Measurements from ENCODE around the gene CLDN11. TPM values are rescaled to one million over a fixed set of nuclear protein-coding genes. Genes with fewer than 3 reads are reported as not detected.

The CLDN11 gene
- polyA plus RNA-seq, 1 donor from 2014 or later: 0.98 TPM

DNA sequence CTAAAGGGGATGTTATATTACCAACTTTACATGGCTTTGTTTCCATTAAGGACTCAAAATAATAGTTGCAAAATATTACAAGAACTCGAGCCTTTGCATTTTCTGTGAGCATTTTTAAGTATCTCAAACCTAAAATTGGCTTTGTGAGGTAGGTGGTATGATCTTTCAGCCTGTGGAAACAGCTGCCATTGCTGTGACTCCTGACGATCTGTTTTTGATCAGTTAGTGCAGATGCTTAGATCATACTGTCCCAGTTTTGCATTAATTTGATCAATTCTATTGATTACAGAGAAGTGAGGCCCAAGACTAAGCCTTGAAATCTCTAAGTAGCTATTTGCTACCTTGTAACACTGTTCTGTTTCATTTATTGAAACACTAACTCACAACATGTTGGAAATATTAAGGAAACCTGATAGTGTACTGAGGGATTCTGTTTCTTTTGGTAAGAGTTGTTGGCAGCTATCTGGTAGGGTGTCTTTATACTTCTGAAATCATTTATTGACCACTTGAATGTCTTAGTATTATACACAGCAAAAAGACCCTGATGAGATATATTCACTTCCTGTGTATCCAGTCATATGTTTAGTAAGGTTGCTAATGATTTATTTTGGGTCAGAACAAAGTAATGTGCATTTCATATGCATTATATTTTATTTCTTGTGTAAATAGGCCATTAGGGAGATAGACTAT is 46.3 kb upstream of the CLDN11 start:
- H3K36me3 ChIP-seq (ENCODE audit: insufficient read depth, low read length): no peaks in the 10 kb centered on the region
- no peak overlapping the region for H3K4me3 ChIP-seq (ENCODE audit: low read length)
- H3K4me2 ChIP-seq (ENCODE audit: low read length): no peak overlapping the region
- H4K20me1 ChIP-seq (ENCODE audit: insufficient read depth): no peaks in the 10 kb centered on the region
- H3F3A ChIP-seq (ENCODE audit: insufficient read depth, low read length, poor library complexity, severe bottlenecking): no peaks in the 10 kb centered on the region
- H3K27me3 ChIP-seq (ENCODE audit: insufficient read depth, low read depth, low read length): no peaks in the 10 kb centered on the region
- TF ChIP-seq, protein P1, sequence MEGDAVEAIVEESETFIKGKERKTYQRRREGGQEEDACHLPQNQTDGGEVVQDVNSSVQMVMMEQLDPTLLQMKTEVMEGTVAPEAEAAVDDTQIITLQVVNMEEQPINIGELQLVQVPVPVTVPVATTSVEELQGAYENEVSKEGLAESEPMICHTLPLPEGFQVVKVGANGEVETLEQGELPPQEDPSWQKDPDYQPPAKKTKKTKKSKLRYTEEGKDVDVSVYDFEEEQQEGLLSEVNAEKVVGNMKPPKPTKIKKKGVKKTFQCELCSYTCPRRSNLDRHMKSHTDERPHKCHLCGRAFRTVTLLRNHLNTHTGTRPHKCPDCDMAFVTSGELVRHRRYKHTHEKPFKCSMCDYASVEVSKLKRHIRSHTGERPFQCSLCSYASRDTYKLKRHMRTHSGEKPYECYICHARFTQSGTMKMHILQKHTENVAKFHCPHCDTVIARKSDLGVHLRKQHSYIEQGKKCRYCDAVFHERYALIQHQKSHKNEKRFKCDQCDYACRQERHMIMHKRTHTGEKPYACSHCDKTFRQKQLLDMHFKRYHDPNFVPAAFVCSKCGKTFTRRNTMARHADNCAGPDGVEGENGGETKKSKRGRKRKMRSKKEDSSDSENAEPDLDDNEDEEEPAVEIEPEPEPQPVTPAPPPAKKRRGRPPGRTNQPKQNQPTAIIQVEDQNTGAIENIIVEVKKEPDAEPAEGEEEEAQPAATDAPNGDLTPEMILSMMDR (IDR thresholded peaks at IDR 0.05; ENCODE audit: poor library complexity, severe bottlenecking): no peak
- TF ChIP-seq SMC3 (conservative IDR thresholded peaks at IDR 0.05; ENCODE audit: poor library complexity): no peak
- no peak overlapping the region for H3K27ac ChIP-seq (ENCODE audit: low read length)
- H3K9ac ChIP-seq (ENCODE audit: low read length): no peak overlapping the region
- H3K9me2 ChIP-seq (ENCODE audit: insufficient read depth, low read length): no peaks in the 10 kb centered on the region
- no peak overlapping the region for H2AFZ ChIP-seq (ENCODE audit: low read depth, low read length)
- H3K9me3 ChIP-seq (ENCODE audit: low read length): no peaks in the 10 kb centered on the region
- peaks cover 45% of the 10 kb centered on the region for H3K79me2 ChIP-seq (replicated peaks; ENCODE audit: insufficient read depth, low read length)

DNA sequence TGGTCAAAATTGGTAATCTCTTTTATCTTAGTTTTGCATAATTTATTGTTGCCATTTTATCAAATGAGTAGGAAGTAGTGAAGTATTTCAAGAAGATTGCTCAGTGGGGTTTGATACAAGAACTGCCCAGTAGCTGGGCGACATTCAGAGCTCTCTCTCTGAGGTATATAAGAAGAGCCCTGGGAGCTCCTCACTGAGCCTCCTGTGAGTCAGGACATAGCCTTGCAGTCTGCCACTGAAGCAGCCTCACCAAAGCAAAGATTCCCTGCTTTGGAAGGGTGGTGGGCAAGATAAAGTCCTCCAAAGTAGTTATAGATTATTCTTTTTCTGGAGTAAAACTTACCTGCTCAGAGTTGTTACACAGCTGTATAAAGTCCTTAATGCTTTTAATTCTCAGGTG is 35.1 kb upstream of the CLDN11 start:
- Histone ChIP-seq H3K4me3 (ENCODE audit: low read length) (no peak overlapping the region), H3K9me2 (ENCODE audit: insufficient read depth, low read length) (no peaks in the 10 kb centered on the region), H3K9ac (ENCODE audit: low read length) (no peak overlapping the region), H3K79me2 (replicated peaks; ENCODE audit: insufficient read depth, low read length) (no peaks in the 10 kb centered on the region), H3K27ac (ENCODE audit: low read length) (no peak overlapping the region), H3K9me3 (ENCODE audit: low read length) (no peaks in the 10 kb centered on the region), H2AFZ (ENCODE audit: low read depth, low read length) (no peak overlapping the region), H3K27me3 (ENCODE audit: insufficient read depth, low read depth, low read length) (no peaks in the 10 kb centered on the region), H3F3A (ENCODE audit: insufficient read depth, low read length, poor library complexity, severe bottlenecking) (no peaks in the 10 kb centered on the region), H3K4me2 (ENCODE audit: low read length) (no peak overlapping the region), H3K36me3 (ENCODE audit: insufficient read depth, low read length) (no peaks in the 10 kb centered on the region), H4K20me1 (ENCODE audit: insufficient read depth) (no peaks in the 10 kb centered on the region)
- TF ChIP-seq, protein P1 (IDR thresholded peaks at IDR 0.05; ENCODE audit: poor library complexity, severe bottlenecking): no peak
- no peak for TF ChIP-seq RAD21 (conservative IDR thresholded peaks at IDR 0.05)
- TF ChIP-seq EP300 (conservative IDR thresholded peaks at IDR 0.05; ENCODE audit: poor library complexity, severe bottlenecking): no peak

DNA sequence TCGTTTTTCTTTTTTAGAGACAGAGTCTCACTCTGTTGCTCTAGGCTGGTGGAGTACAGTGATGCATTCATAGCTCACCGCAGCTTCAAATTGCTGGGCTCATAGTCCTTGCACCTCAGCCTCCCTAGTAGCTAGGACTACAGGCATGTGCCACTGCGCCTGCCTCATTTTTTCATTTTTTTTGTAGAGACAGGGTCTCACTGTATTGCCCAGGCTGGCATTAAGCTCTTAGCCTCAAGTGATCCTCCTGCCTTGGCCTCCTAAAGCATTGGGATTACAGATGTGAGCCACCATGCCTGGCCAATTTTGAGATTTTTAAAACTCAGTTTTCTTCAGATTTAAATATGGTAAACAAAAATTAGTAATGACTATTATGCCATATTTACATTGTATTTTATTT is 32.2 kb upstream of the CLDN11 start:
- Histone ChIP-seq H3F3A (ENCODE audit: insufficient read depth, low read length, poor library complexity, severe bottlenecking) (no peaks in the 10 kb centered on the region), H2AFZ (ENCODE audit: low read depth, low read length) (no peak overlapping the region), H3K27ac (ENCODE audit: low read length) (no peak overlapping the region), H3K4me2 (ENCODE audit: low read length) (no peak overlapping the region), H3K27me3 (ENCODE audit: insufficient read depth, low read depth, low read length) (no peaks in the 10 kb centered on the region), H3K9me3 (ENCODE audit: low read length) (no peaks in the 10 kb centered on the region), H3K9ac (ENCODE audit: low read length) (no peak overlapping the region), H3K79me2 (replicated peaks; ENCODE audit: insufficient read depth, low read length) (no peaks in the 10 kb centered on the region), H3K4me3 (ENCODE audit: low read length) (no peak overlapping the region), H4K20me1 (ENCODE audit: insufficient read depth) (no peaks in the 10 kb centered on the region), H3K9me2 (ENCODE audit: insufficient read depth, low read length) (no peaks in the 10 kb centered on the region), H3K36me3 (ENCODE audit: insufficient read depth, low read length) (peaks cover 6% of the 10 kb centered on the region)
- TF ChIP-seq SMC3 (conservative IDR thresholded peaks at IDR 0.05; ENCODE audit: poor library complexity): no peak
- TF ChIP-seq, protein P1 (IDR thresholded peaks at IDR 0.05; ENCODE audit: poor library complexity, severe bottlenecking): no peak
- TF ChIP-seq, protein P2, sequence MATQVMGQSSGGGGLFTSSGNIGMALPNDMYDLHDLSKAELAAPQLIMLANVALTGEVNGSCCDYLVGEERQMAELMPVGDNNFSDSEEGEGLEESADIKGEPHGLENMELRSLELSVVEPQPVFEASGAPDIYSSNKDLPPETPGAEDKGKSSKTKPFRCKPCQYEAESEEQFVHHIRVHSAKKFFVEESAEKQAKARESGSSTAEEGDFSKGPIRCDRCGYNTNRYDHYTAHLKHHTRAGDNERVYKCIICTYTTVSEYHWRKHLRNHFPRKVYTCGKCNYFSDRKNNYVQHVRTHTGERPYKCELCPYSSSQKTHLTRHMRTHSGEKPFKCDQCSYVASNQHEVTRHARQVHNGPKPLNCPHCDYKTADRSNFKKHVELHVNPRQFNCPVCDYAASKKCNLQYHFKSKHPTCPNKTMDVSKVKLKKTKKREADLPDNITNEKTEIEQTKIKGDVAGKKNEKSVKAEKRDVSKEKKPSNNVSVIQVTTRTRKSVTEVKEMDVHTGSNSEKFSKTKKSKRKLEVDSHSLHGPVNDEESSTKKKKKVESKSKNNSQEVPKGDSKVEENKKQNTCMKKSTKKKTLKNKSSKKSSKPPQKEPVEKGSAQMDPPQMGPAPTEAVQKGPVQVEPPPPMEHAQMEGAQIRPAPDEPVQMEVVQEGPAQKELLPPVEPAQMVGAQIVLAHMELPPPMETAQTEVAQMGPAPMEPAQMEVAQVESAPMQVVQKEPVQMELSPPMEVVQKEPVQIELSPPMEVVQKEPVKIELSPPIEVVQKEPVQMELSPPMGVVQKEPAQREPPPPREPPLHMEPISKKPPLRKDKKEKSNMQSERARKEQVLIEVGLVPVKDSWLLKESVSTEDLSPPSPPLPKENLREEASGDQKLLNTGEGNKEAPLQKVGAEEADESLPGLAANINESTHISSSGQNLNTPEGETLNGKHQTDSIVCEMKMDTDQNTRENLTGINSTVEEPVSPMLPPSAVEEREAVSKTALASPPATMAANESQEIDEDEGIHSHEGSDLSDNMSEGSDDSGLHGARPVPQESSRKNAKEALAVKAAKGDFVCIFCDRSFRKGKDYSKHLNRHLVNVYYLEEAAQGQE (IDR thresholded peaks at IDR 0.05; ENCODE audit: borderline replicate concordance): no peak
